Measurements from ENCODE around the gene XRCC5. TPM values are rescaled to one million over a fixed set of nuclear protein-coding genes. Genes with fewer than 3 reads are reported as not detected.
A peak's percentile ranks its signal among the peaks of the same experiment; 100 is the strongest.

XRCC5 gene
- total RNA-seq, 1 donor from 2014 or later = 303 TPM

GRCh38 chr2:216229277-216229914 lies 120.2 kb downstream of the XRCC5 start:
- ChIA-PET POLR2A (interaction anchor here (0.6 kb wide), 1 partner anchor 116 kb away, joined by 3 read pairs; no protein-coding TSS in a partner anchor), CTCF (no interaction called here)
- Mint-ChIP-seq H3K27me3 (no peaks in the 10 kb centered on the region), H3K36me3 (ENCODE audit: low read depth) (peaks cover 4% of the 10 kb centered on the region), H3K4me3 (no peak overlapping the region), H3K27ac (peak overlapping the region; percentile 18), H3K9me3 (peaks cover 28% of the 10 kb centered on the region), H3K4me1 (no peaks in the 10 kb centered on the region)
- no peak for TF ChIP-seq CTCF (IDR thresholded peaks at IDR 0.05)
- DNase-seq (no peak), ATAC-seq (ENCODE audit: low read depth) (no peak)
- intact Hi-C loops (cut with micrococcal nuclease) = no loop called here

- intact Hi-C loops (cut with micrococcal nuclease) = no loop called here
- no peak for DNase-seq
- Mint-ChIP-seq H3K27ac (no peak overlapping the region), H3K9me3 (peaks cover 28% of the 10 kb centered on the region), H3K4me1 (no peaks in the 10 kb centered on the region), H3K4me3 (no peak overlapping the region), H3K27me3 (no peaks in the 10 kb centered on the region), H3K36me3 (ENCODE audit: low read depth) (peaks cover 4% of the 10 kb centered on the region)
- ChIA-PET CTCF (no interaction called here), POLR2A (no interaction called here)
- TF ChIP-seq CTCF (IDR thresholded peaks at IDR 0.05) = no peak
- ATAC-seq (ENCODE audit: low read depth) = no peak
Observed at GRCh38 chr2:216231867-216232266, 122.7 kb downstream of the XRCC5 start.

- no peak for TF ChIP-seq CTCF (IDR thresholded peaks at IDR 0.05)
- intact Hi-C loops (cut with micrococcal nuclease) = no loop called here
- peaks cover 28% of the 10 kb centered on the region for H3K9me3 Mint-ChIP-seq
- CTCF ChIA-PET = no interaction called here
- peaks cover 4% of the 10 kb centered on the region for H3K36me3 Mint-ChIP-seq (ENCODE audit: low read depth)
- POLR2A ChIA-PET = interaction anchor here (1.2 kb wide), 1 partner anchor 10 kb away, joined by 3 read pairs; no protein-coding TSS in a partner anchor
- H3K27me3 Mint-ChIP-seq = no peaks in the 10 kb centered on the region
- no peak overlapping the region for H3K27ac Mint-ChIP-seq
- H3K4me1 Mint-ChIP-seq = no peaks in the 10 kb centered on the region
- ATAC-seq (ENCODE audit: low read depth) (no peak), DNase-seq (no peak)
- no peak overlapping the region for H3K4me3 Mint-ChIP-seq
Observed at GRCh38 chr2:216232721-216233120, 123.6 kb downstream of the XRCC5 start.

GRCh38 chr2:216233281-216233995 lies 124.3 kb downstream of the XRCC5 start:
- no peak overlapping the region for H3K27ac Mint-ChIP-seq
- DNase-seq = no peak
- intact Hi-C loops (cut with micrococcal nuclease) = no loop called here
- peaks cover 4% of the 10 kb centered on the region for H3K36me3 Mint-ChIP-seq (ENCODE audit: low read depth)
- no peak for TF ChIP-seq CTCF (IDR thresholded peaks at IDR 0.05)
- ATAC-seq (ENCODE audit: low read depth) = no peak
- no peak overlapping the region for H3K4me3 Mint-ChIP-seq
- CTCF ChIA-PET = no interaction called here
- POLR2A ChIA-PET = interaction anchor here (1.2 kb wide), 1 partner anchor 11 kb away, joined by 3 read pairs; no protein-coding TSS in a partner anchor
- H3K4me1 Mint-ChIP-seq = no peaks in the 10 kb centered on the region
- H3K27me3 Mint-ChIP-seq = no peaks in the 10 kb centered on the region
- peaks cover 25% of the 10 kb centered on the region for H3K9me3 Mint-ChIP-seq

GRCh38 chr2:216234106-216234505 lies 125.0 kb downstream of the XRCC5 start:
- no peak for TF ChIP-seq CTCF (IDR thresholded peaks at IDR 0.05)
- DNase-seq (no peak), ATAC-seq (ENCODE audit: low read depth) (no peak)
- intact Hi-C loops (cut with micrococcal nuclease) = no loop called here
- H3K27me3 Mint-ChIP-seq = no peaks in the 10 kb centered on the region
- CTCF ChIA-PET = no interaction called here
- H3K4me1 Mint-ChIP-seq = no peaks in the 10 kb centered on the region
- POLR2A ChIA-PET = no interaction called here
- H3K9me3 Mint-ChIP-seq = peaks cover 25% of the 10 kb centered on the region
- no peak overlapping the region for H3K4me3 Mint-ChIP-seq
- peaks cover 4% of the 10 kb centered on the region for H3K36me3 Mint-ChIP-seq (ENCODE audit: low read depth)
- H3K27ac Mint-ChIP-seq = no peak overlapping the region

Data from activated B cell treated with CpG ODN at 0.5 μM for 24 hours (primary cell).